H1 (cell line): Measurements from ENCODE around the gene PAWR. TPM values are rescaled to one million over a fixed set of nuclear protein-coding genes. Genes with fewer than 3 reads are reported as not detected.

Source experiments
- CTCF ChIA-PET: fragments of 300-600 bp; sonication (Branson Sonifier 250); formaldehyde crosslinking; loops from one replicate; lab custom pipeline; 2021; ENCODE audit not compliant: partially characterized antibody; lab: Charles Lee
- POLR2A ChIA-PET: fragments of 300-600 bp; sonication (Branson Sonifier 250); formaldehyde crosslinking; loops from one replicate; lab custom pipeline; 2021; ENCODE audit warnings: inconsistent platforms; ENCODE audit not compliant: partially characterized antibody; lab: Charles Lee
- DNase-seq, 2 experiments: peaks; one replicate each; pipeline versions ENCODE4 v3.0.0 to v3.0.0-alpha.2; 2010 to 2022; ENCODE audit warnings: low spot score in 2 of 2, low read depth in 1 of 2, mixed read lengths in 1 of 2
- FAIRE-seq: peaks from 2 replicates; lab custom pipeline; 2011; peaks lifted over from hg19 to GRCh38; lab: Jason Lieb, UNC
- H2AFZ ChIP-seq: 2 replicates; pipeline ENCODE4 v1.8.1; 2012; ENCODE audit warnings: low read length, inconsistent platforms
- H2AK5ac ChIP-seq: 2 replicates; pipeline ENCODE4 v1.6.1; 2013; ENCODE audit warnings: low read depth, low read length
- H2BK120ac ChIP-seq: replicated peaks from 2 replicates; pipeline ENCODE3; 2013; ENCODE audit warnings: low read depth, low read length, inconsistent platforms
- H2BK12ac ChIP-seq: 2 replicates; pipeline ENCODE4 v1.6.1; 2013; ENCODE audit warnings: low read depth, low read length
- H2BK15ac ChIP-seq: 2 replicates; pipeline ENCODE4 v1.6.1; 2013; ENCODE audit warnings: low read length
- H2BK20ac ChIP-seq: 2 replicates; pipeline ENCODE4 v1.6.1; 2013; ENCODE audit warnings: low read length
- H2BK5ac ChIP-seq: 2 replicates; pipeline ENCODE4 v1.6.1; 2013; ENCODE audit warnings: low read depth, low read length
- H3K14ac ChIP-seq: 2 replicates; pipeline ENCODE4 v1.6.1; 2013; ENCODE audit warnings: inconsistent platforms; ENCODE audit not compliant: insufficient read length
- H3K18ac ChIP-seq: 2 replicates; pipeline ENCODE4 v1.6.1; 2013; ENCODE audit warnings: low read length; ENCODE audit errors: extremely low read depth
- H3K23ac ChIP-seq: 2 replicates; pipeline ENCODE4 v1.6.1; 2013; ENCODE audit warnings: inconsistent platforms; ENCODE audit not compliant: insufficient read length
- H3K23me2 ChIP-seq: 2 replicates; pipeline ENCODE4 v1.6.1; 2013; ENCODE audit warnings: low read depth, low read length
- H3K27ac ChIP-seq: 2 replicates; pipeline ENCODE4 v1.6.1; 2011; ENCODE audit warnings: low read depth, low read length, inconsistent platforms
- H3K27me3 ChIP-seq, 4 experiments: replicated peaks in 1 of 4; 1 replicate in 1 of 4; 2 replicates in 3 of 4; pipeline versions ENCODE4 v1.6.1 to v1.8.1; 2011 to 2013; ENCODE audit warnings: low read length in 3 of 4, mild to moderate bottlenecking in 3 of 4, inconsistent platforms in 2 of 4, mixed read lengths in 2 of 4, moderate library complexity in 1 of 4; ENCODE audit not compliant: control insufficient read depth in 3 of 4, insufficient read depth in 3 of 4; ENCODE audit errors: extremely low read depth in 1 of 4
- H3K36me3 ChIP-seq, 4 experiments: 2 replicates each; pipeline versions ENCODE4 v1.6.1 to v1.8.1; 2011 to 2013; ENCODE audit warnings: mild to moderate bottlenecking in 4 of 4, low read length in 3 of 4, moderate library complexity in 2 of 4, control low read depth in 1 of 4, inconsistent platforms in 1 of 4; ENCODE audit not compliant: insufficient read depth in 4 of 4, control insufficient read depth in 2 of 4
- H3K4ac ChIP-seq: replicated peaks from 2 replicates; pipeline ENCODE3; 2013; ENCODE audit warnings: low read length, low read depth, mixed read lengths, inconsistent platforms; ENCODE audit not compliant: insufficient read length
- H3K4me1 ChIP-seq, 4 experiments: replicated peaks in 1 of 4; 1 replicate in 1 of 4; 2 replicates in 3 of 4; pipeline versions ENCODE4 v1.6.1 to v1.8.1; 2011 to 2013; ENCODE audit warnings: low read length in 3 of 4, inconsistent platforms in 2 of 4, mixed read lengths in 1 of 4; ENCODE audit not compliant: insufficient read depth in 4 of 4, control insufficient read depth in 3 of 4
- H3K4me2 ChIP-seq, 2 experiments: 2 replicates each; pipeline versions ENCODE4 v1.6.1 to v1.8.1; 2011 to 2013; ENCODE audit warnings: low read depth in 2 of 2, low read length in 2 of 2, control low read depth in 1 of 2, inconsistent platforms in 1 of 2, mild to moderate bottlenecking in 1 of 2; ENCODE audit not compliant: insufficient read depth in 1 of 2
- H3K4me3 ChIP-seq, 4 experiments: fragments of 200-600, 300-600 bp in 1 of 4; sonication (generic), shearing (Covaris generic), sonication (Bioruptor Twin) in 1 of 4; 2 replicates each; pipeline versions ENCODE4 v1.5.1 to v1.8.1; 2011 to 2016; ENCODE audit warnings: low read length in 4 of 4, low read depth in 3 of 4, control low read depth in 2 of 4, inconsistent platforms in 2 of 4, mild to moderate bottlenecking in 2 of 4, mixed read lengths in 1 of 4, moderate library complexity in 1 of 4; ENCODE audit not compliant: insufficient read depth in 2 of 4; ENCODE audit errors: extremely low read depth in 1 of 4
- H3K56ac ChIP-seq: replicated peaks from 2 replicates; pipeline ENCODE3; 2013; ENCODE audit warnings: low read depth, mild to moderate bottlenecking, mixed read lengths, low read length, inconsistent platforms; ENCODE audit not compliant: insufficient read length
- H3K79me1 ChIP-seq: 2 replicates; pipeline ENCODE4 v1.6.1; 2013; ENCODE audit warnings: low read depth, low read length, control low read depth
- H3K79me2 ChIP-seq, 2 experiments: 2 replicates each; pipeline versions ENCODE4 v1.6.1 to v1.8.1; 2012 to 2013; ENCODE audit warnings: low read length in 2 of 2, mild to moderate bottlenecking in 2 of 2, inconsistent platforms in 1 of 2; ENCODE audit not compliant: insufficient read depth in 2 of 2, control insufficient read depth in 1 of 2
- H3K9ac ChIP-seq, 4 experiments: replicated peaks in 1 of 4; 1 replicate in 1 of 4; 2 replicates in 3 of 4; pipeline versions ENCODE4 v1.6.1 to v1.8.1; 2011 to 2013; ENCODE audit warnings: low read depth in 3 of 4, low read length in 3 of 4, control low read depth in 2 of 4, mild to moderate bottlenecking in 2 of 4, moderate library complexity in 2 of 4, inconsistent platforms in 1 of 4; ENCODE audit errors: extremely low read depth in 1 of 4
- H3K9me3 ChIP-seq, 2 experiments: 2 replicates each; pipeline versions ENCODE4 v1.6.1 to v1.8.1; 2012 to 2013; ENCODE audit warnings: mild to moderate bottlenecking in 2 of 2, moderate library complexity in 2 of 2, control low read depth in 1 of 2, inconsistent platforms in 1 of 2, low read depth in 1 of 2, low read length in 1 of 2, mixed read lengths in 1 of 2; ENCODE audit not compliant: insufficient read depth in 2 of 2
- H4K20me1 ChIP-seq, 2 experiments: replicated peaks in 1 of 2; 2 replicates each; pipeline versions ENCODE3 to v1.8.1; 2011 to 2013; ENCODE audit warnings: inconsistent platforms in 2 of 2, low read length in 2 of 2, mild to moderate bottlenecking in 1 of 2; ENCODE audit not compliant: insufficient read depth in 2 of 2, control insufficient read depth in 1 of 2
- H4K5ac ChIP-seq: 2 replicates; pipeline ENCODE4 v1.6.1; 2013; ENCODE audit warnings: low read length, low read depth, mixed read lengths, inconsistent platforms; ENCODE audit not compliant: insufficient read length
- H4K8ac ChIP-seq: 2 replicates; pipeline ENCODE4 v1.8.0; 2013; ENCODE audit warnings: mild to moderate bottlenecking, moderate library complexity, low read length, inconsistent platforms; ENCODE audit not compliant: insufficient read depth; ENCODE audit errors: extremely low read depth
- H4K91ac ChIP-seq: replicated peaks from 2 replicates; pipeline ENCODE3; 2013; ENCODE audit warnings: low read length, mixed read lengths, inconsistent platforms; ENCODE audit not compliant: insufficient read length
- EGR1 ChIP-seq: IDR thresholded peaks from 2 replicates; pipeline ENCODE4 v1.6.1; 2011; ENCODE audit warnings: low read depth, low read length, borderline replicate concordance
- FOSL1 ChIP-seq: IDR thresholded peaks from 2 replicates; pipeline ENCODE4 v1.6.1; 2011; ENCODE audit warnings: mild to moderate bottlenecking, low read depth, low read length, moderate library complexity; ENCODE audit not compliant: insufficient read depth
- HDAC6 ChIP-seq: IDR thresholded peaks from one replicate; pipeline ENCODE4 v1.7.1; 2012; ENCODE audit warnings: low read depth, mild to moderate bottlenecking, inconsistent platforms, low read length, moderate library complexity
- JUND ChIP-seq: IDR thresholded peaks from 2 replicates; pipeline ENCODE4 v1.6.1; 2011; ENCODE audit warnings: mild to moderate bottlenecking, improper control_type of control experiment, low read length
- KDM1A ChIP-seq: fragments of 200-600, 300-600 bp; sonication (generic); IDR thresholded peaks from 2 replicates; pipeline ENCODE4 v1.7.1; 2016; ENCODE audit warnings: mild to moderate bottlenecking, low read length, borderline replicate concordance
- KDM4A ChIP-seq: IDR thresholded peaks from one replicate; pipeline ENCODE4 v1.7.1; 2012; ENCODE audit warnings: low read depth, mild to moderate bottlenecking, moderate library complexity, low read length, inconsistent platforms; ENCODE audit not compliant: severe bottlenecking
- KDM5A ChIP-seq: fragments of 200-600 bp; IDR thresholded peaks from 2 replicates; pipeline ENCODE4 v1.7.1; 2012; ENCODE audit warnings: mild to moderate bottlenecking, low read length, inconsistent platforms, mixed read lengths
- NANOG ChIP-seq: IDR thresholded peaks from 2 replicates; pipeline ENCODE4 v1.6.1; 2011; ENCODE audit warnings: low read length, low read depth, mild to moderate bottlenecking, inconsistent platforms; ENCODE audit not compliant: insufficient read depth, poor library complexity, severe bottlenecking
- POLR2A ChIP-seq, 2 experiments: IDR thresholded peaks; 1 replicate in 1 of 2; 2 replicates in 1 of 2; pipeline ENCODE4 v1.6.1; 2011; ENCODE audit warnings: low read depth in 2 of 2, low read length in 2 of 2, mild to moderate bottlenecking in 2 of 2; ENCODE audit errors: control extremely low read depth in 1 of 2
- POU5F1 ChIP-seq: IDR thresholded peaks from 2 replicates; pipeline ENCODE4 v1.6.1; 2011; ENCODE audit warnings: low read depth, mild to moderate bottlenecking, low read length, moderate library complexity
- RNF2 ChIP-seq: fragments of 200-900, 300-1000 bp; sonication (generic); IDR thresholded peaks from 2 replicates; pipeline ENCODE4 v1.7.1; 2016; ENCODE audit warnings: borderline replicate concordance, low read depth, mild to moderate bottlenecking, antibody characterized with exemption, low read length; ENCODE audit not compliant: poor library complexity, severe bottlenecking; ENCODE audit errors: missing control alignments
- RXRA ChIP-seq: IDR thresholded peaks from 2 replicates; pipeline ENCODE4 v1.6.1; 2011; ENCODE audit warnings: low read depth, mild to moderate bottlenecking, low read length, moderate library complexity; ENCODE audit not compliant: insufficient read depth
- SP1 ChIP-seq: IDR thresholded peaks from 2 replicates; pipeline ENCODE4 v1.6.1; 2011; ENCODE audit warnings: low read depth, low read length
- TAF1 ChIP-seq: IDR thresholded peaks from 2 replicates; pipeline ENCODE4 v1.6.1; 2011; ENCODE audit warnings: mild to moderate bottlenecking, low read depth, low read length
- TBP ChIP-seq: IDR thresholded peaks from 2 replicates; pipeline ENCODE4 v1.6.1; 2011; ENCODE audit warnings: low read depth, low read length, improper control_type of control experiment
- WGBS, 2 experiments: shearing (Covaris generic) in 1 of 2; methylation state at CpG; one replicate each; pipeline versions ENCODE4 v1.1.6 to v1.1.7; 2013 to 2015; ENCODE audit warnings: low lambda C conversion rate in 2 of 2, mixed read lengths in 2 of 2, inconsistent platforms in 1 of 2, low coverage in 1 of 2, missing lambda C conversion rate in 1 of 2; ENCODE audit not compliant: insufficient replicate concordance in 2 of 2, insufficient coverage in 1 of 2, insufficient read length in 1 of 2; ENCODE audit errors: extremely low coverage in 1 of 2, missing lambda C conversion rate in 1 of 2; 5-methylcytosine and 5-hydroxymethylcytosine counted together
- polyA plus RNA-seq, 7 experiments: library from polyadenylated mRNA; depleted of rRNA in 3 of 7; stranded (reverse) in 5 of 7; unstranded in 2 of 7; fragments of >200 nt in 5 of 7; fragments of 200-250 nt in 2 of 7; gene quantifications; 1 replicate in 5 of 7; 2 replicates in 1 of 7; 4 replicates in 1 of 7; pipeline versions ENCODE4 v1.2.1 to v1.2.3, GENCODE V29; 2011 to 2013; ENCODE audit warnings: missing spikeins in 2 of 7, mixed read lengths in 2 of 7
- total RNA-seq: library from RNA; stranded (reverse); fragmentation: NEBNext Ultra II Directional; extraction: Animal tissue kit (Norgen Biotek cat#: 25700); gene quantifications from 2 replicates; pipeline ENCODE4 v1.2.1, GENCODE V29; 2021

PAWR gene
- total and polyA plus RNA-seq, 2 of the 8 experiments (the other 6 are each of a cell fraction or from before 2014, with no cell fraction given): 28.3 to 327 TPM

- H3K14ac ChIP-seq: no peak overlapping the region
- H2BK5ac ChIP-seq: no peak overlapping the region
- H4K5ac ChIP-seq: no peak overlapping the region
- no peak for DNase-seq
- FAIRE-seq: peak; percentile 65
- WGBS, 2 experiments: 69% methylated on average over 2 of the region's 2 CpGs; no CpG with 5 or more reads in 1 of the 2 experiments
- no peak overlapping the region for H4K91ac ChIP-seq
- H3K9ac ChIP-seq: no peak overlapping the region
- H3K4me2 ChIP-seq: no peak overlapping the region
- CTCF ChIA-PET: no interaction called here
- no peaks in the 10 kb centered on the region for H3K23me2 ChIP-seq
- peaks cover 0 to 3% of the 10 kb centered on the region in 2 experiments; a peak in 1 of 4 replicates for H3K9me3 ChIP-seq
- no peak overlapping the region for H2AK5ac ChIP-seq
- no peak overlapping the region for H3K4me3 ChIP-seq
- H3K79me2 ChIP-seq: peaks cover 4 to 87% of the 10 kb centered on the region in 2 experiments; a peak in 3 of 4 replicates
- H3K18ac ChIP-seq: no peak overlapping the region
- peaks cover 5 to 20% (median 13%) of the 10 kb centered on the region in 4 experiments; a peak in 7 of 8 replicates for H3K36me3 ChIP-seq
- no peak overlapping the region for H3K23ac ChIP-seq
- peaks cover 0 to 9% (median 0%) of the 10 kb centered on the region in 4 experiments; a peak in 1 of 7 replicates for H3K4me1 ChIP-seq
- H2BK15ac ChIP-seq: no peak overlapping the region
- H3K27me3 ChIP-seq: no peaks in the 10 kb centered on the region
- H2BK20ac ChIP-seq: no peak overlapping the region
- no peak overlapping the region for H4K8ac ChIP-seq
- H2BK12ac ChIP-seq: no peak overlapping the region
- no peak overlapping the region for H2AFZ ChIP-seq
- H4K20me1 ChIP-seq: peaks cover 2 to 8% of the 10 kb centered on the region in 2 experiments
- H3K4ac ChIP-seq: no peak overlapping the region
- peaks cover 10% of the 10 kb centered on the region for H3K79me1 ChIP-seq
- no peak overlapping the region for H2BK120ac ChIP-seq
- POLR2A ChIA-PET: no interaction called here
- no peak overlapping the region for H3K56ac ChIP-seq
- no peak overlapping the region for H3K27ac ChIP-seq
- TF ChIP-seq FOSL1: no peak
- TF ChIP-seq JUND: no peak
- no peak for TF ChIP-seq KDM1A
- no peak for TF ChIP-seq SP1
- no peak for TF ChIP-seq EGR1
- TF ChIP-seq KDM5A: no peak
- no peak for TF ChIP-seq POU5F1
- no peak for TF ChIP-seq RNF2
- TF ChIP-seq NANOG: no peak
- TF ChIP-seq TBP: no peak
- no peak for TF ChIP-seq RXRA
- TF ChIP-seq KDM4A: no peak
- TF ChIP-seq TAF1: no peak
- TF ChIP-seq HDAC6: no peak
- no peak for TF ChIP-seq POLR2A (IDR thresholded peaks at IDR 0.05; ENCODE audit: control extremely low read depth in 1 of 2, low read depth in 2 of 2, low read length in 2 of 2)
These were observed 66.4 kb downstream of the PAWR start for GRCh38 chr12:79624378-79624777.
